HG03025 (cell line): ENCODE measurements around the gene GPC2.

Experiments
- ATAC-seq: cut with Tn5 transposase; IDR thresholded peaks from one replicate; pipeline ENCODE4 v1.9.1; 2021; ENCODE audit warnings: mild to moderate bottlenecking, moderate library complexity; ENCODE audit not compliant: unreplicated experiment, low FRiP score

The GPC2 gene

DNA sequence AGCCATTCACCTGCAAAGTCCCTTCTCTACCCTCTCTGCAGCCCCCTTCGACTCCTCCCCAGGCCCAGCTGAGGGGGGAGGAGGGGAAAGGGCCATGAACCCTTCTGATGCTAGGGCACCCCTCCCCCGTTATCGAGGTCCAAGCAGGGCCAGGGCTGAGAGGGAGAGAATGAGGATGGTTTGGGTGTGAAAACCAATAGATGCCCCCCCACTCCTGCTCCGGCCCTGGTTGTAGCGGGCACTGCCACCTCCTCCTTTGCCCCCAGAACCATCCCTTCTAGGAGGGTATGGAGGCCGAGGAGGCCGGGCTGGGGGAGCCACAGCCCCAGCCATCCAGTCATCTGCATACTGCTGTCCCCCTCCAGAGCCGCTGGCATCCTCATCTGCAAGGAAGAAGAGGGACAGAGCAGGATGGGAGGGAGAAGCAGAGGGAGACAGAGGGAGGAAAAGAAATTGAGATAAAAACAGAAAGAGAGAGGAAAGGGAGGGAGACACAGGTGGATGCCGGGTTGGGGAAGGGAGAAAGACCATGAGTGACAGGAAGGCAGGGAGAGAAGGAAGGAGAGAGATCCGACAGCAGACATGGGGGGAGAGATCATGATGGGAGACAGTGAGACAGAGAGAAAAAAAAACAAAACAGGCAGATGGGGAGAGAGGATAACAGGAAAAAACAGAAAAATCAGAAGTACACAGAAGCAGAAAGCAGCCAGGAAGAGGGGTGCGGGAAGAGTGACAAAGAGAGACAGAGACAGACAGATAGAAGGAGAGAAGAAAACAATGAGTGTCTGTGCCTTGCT lies 6.9 kb downstream of the GPC2 start:
- ATAC-seq, result no peak

DNA sequence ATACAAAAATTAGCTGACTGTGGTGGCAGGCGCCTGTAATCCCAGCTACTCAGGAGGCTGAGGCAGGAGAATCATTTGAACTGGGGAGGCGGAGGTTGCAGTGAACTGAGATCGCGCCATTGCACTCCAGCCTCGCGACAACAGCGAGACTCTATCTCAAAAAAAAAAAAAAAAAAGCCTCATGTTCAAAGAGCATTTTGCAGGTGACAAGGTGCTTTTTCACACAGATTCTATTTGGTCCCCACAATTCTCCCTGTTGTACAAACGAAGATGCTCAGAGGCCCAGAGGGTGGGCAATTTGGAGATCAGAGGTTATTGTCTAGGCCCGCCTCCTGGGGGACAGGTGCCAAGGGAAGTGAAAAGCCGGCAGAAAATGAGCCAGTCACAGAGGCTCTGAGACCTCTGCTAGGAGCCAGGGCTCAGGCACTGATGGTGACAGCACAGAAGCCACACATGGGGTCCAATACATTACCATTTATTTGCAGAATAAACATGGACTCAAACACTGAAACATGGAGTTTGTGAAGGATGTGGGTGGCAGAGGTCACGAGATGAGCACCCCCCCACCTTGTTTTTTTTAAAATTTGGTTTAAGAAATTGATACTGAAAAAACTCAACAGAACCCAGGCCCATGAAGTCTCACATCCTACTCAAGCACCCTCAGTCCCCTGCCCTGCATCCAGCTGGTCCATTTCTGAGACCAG lies 7.9 kb downstream of the GPC2 start:
- no peak for ATAC-seq

DNA sequence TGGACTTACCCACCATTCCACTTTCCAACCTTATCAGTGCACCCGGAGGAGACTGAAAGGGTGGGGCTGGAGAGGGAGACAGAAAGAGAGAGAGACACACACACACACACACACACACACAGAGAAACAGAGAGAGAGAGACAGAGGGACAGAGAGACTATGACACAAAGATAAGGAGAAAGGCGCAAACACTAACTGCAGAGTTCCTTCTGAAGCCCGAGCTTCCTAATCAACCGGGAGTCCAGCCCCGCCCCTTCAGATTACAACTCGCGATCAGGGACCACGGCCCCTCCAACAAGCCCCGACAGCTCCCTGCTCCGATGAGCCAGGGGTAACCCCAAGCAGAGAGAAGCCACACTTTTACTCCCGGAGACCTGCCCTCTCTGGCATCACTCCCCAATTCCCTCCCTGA lies 9.3 kb downstream of the GPC2 start:
- ATAC-seq, result no peak

DNA sequence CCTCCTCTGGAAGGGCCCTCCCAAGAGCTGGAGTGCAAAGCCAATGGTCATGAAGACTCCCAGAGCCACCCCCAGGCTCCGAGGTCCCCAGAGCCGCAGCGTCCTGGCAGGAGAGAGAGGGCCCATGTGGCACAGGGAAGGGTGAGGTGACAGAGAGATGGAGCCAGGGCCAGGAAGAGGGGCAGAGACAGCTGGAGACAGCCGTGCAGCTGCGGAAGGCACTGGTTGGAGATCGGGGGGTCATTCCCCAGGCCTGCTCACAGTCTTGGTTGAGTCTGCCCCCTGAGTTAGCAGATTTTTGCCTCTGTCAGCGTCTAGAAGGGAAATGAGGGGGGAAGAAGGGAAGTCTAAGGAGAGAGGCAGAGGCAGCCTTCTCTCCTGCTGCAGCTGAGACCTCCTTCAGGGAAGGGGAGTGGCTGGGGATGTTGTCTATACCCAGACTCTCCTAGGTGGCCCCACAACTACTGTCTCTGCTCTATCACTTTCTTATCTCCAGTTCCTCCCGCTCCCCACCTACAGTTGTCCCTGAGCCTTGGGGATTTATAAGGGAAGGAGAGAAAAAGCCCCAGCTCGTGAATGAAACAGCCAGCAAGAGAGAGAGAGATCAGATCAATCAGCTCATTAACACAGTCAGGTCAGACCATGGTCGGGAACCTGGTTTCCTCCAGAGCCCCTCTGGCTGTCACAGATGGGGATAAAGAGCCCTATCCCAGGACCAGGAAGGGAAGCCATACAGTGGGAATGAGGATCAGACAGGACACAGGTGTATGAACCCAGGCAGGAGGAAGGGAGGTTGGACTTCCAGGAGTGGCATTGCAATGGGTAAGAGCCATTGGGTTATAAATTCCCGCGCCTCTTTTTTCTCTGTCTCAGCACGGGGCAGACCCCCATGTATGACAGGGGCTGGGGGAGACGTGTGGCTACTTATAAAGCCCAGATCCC lies 9.9 kb downstream of the GPC2 start:
- ATAC-seq, result no peak

DNA sequence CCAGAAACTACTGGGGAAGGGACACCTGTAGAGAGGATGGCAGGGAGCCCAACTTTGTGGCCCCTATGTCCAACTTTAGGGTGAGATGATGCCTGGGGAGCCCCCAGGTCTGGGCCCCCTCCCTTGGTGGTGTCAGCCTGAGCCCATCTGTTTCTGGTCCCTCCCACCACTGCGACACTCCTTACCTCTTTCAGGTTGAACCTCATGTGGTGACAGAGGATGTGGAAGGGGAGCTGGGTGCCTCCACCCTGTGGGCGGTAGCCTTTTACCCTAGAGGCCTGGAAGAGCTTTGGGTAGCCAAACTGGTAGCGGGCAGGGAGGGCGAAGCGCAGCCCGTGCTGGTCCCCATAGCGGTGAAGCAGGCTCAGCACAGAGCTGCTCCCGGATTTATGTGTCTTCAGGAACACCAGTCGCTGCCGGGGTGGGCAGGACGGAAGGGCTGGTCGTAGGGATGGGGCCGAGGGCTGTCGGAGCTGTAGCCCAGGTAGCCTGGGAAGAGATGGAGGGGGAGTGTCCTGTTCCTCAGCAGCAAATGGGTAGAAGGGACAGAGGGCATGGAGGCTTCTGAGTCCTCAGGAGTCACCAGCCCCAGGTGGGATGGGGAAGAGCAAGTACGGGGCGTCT lies 10.8 kb downstream of the GPC2 start:
- ATAC-seq, result no peak

DNA sequence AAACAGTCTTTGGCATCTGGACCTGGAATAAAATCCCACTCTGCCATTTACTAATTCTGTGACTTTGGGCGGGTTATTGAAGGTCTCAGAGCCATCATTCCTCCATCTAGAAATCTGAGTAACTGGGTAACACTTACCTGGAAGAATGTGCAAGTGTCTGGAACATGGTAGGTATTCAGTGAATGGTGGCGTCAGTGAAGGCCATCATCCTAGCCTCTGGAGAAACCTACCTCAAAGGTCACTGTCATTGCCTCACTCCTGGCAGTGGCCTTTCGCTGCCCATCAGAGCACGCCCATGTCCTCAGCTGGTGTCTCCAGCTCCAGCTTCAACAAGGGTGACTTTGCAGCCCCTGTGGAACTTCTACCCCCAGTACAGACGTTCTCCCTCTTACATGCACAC lies 13.3 kb downstream of the GPC2 start:
- ATAC-seq, result no peak

DNA sequence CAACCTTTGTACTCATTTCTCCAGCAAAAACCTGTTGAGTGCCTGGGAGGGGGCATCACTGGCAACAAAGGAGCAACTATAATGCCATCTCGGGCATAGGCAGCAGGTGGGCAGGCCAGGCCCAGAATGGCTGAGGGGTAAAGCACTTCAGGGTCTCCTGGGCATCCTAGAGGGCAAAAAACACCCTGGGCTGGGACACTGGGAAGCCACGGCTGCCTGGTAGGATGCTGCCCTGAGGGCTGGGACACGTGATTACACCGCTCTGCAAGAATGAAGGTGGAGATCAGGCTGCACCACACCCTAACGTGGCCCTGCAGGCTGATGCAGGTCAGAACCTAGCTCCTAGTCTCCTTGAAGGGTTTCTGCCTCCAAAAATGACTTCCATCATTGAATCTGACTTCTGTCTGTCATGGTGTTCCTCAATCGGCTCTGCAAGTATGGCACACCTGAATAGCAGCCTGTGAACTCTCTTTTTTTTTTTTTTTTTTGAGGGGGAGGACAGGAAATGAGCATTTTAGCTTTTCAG lies 14.1 kb downstream of the GPC2 start:
- ATAC-seq, result no peak

DNA sequence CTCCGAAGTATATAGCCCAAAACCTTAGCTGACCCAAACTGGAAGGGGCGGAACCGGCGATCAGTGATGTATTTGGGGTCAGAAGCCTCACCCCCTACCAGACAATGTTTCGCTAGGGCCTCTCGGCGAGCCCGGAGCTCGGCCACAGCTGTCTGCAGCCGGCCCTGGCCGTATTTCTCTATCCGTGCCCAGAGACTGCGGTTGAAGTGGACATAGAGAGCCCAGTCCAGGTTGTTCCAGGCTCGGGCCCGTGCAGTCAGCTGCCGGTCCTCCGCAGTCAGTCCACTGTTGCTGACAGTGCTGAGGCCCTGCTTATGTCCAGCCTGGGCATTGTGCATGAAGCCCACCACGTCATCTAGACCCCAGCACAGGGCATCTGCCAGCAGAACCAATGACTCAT lies 17.1 kb downstream of the GPC2 start:
- ATAC-seq, result no peak

DNA sequence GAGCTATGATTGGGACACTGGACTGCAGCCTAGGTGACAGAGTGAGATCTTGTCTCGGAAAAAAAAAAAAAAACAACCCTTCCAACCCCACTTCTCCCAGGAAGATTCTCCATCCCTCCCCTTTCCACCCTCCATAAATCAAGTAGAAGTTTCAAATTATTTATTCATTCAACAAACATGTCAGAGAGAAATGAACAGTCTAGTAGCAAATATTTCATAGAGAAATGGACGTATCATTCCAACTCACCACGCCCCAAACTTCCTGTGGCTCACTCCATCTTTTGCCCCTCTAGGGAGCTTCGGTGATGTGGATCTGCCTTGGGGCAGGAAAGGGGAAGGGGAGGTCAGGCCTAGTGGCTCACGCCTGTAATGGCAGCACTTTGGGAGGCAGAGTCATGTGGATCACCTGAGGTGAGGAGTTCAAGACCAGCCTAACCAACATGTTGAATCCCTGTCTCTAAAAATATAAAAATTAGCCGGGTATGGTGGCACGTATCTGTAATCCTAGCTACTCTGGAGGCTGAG lies 18.0 kb downstream of the GPC2 start:
- no peak for ATAC-seq

DNA sequence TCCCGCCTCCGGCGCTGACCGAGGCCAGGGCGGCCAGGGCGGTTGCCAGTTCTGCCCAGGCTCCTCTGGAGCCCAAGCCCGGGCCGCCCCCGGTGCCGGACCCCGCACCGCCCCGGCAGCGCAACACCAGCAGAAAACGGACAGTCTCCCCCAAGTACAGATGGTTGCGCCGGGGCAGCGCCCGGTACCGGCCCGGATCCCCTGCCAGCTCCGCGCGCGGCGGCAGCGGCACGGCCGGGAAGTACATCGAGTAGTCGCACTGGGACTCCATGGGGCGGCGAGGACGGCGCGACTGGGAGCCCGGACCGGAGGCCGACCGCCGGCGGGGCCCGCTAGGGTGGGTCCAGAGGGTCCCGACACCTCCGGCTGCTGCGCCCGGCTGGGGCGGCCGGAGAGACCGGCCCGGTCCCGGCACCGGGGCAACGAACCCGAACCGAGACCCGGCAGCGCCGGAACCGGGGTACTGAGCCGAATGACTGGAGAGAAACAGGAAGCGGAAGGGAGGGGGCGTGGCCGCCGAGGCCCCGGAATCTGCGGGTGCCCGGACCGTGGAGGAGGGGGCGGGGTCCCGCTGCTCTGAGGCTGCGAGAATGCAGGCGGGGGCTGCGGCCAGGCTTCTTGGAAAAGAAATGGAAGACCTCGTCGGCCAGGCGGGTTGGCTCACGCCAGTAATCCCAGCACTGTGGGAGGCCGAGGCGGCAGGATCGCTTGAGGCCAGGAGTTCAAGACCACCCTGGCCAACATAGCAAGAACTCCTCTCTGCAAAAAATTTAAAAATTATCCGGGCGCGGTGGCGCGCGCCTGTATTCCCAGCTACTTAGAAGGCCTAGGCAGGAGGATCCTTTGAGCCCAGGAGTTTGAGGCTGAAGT lies 18.7 kb downstream of the GPC2 start, which contains the start of gene TRAPPC14:
Gene TRAPPC14, minus strand, starts transcription at position 495 of the 870 bp plus-strand sequence. Its CDS starts 224 bp downstream, at position 271.
- ATAC-seq, result peak; percentile 74

DNA sequence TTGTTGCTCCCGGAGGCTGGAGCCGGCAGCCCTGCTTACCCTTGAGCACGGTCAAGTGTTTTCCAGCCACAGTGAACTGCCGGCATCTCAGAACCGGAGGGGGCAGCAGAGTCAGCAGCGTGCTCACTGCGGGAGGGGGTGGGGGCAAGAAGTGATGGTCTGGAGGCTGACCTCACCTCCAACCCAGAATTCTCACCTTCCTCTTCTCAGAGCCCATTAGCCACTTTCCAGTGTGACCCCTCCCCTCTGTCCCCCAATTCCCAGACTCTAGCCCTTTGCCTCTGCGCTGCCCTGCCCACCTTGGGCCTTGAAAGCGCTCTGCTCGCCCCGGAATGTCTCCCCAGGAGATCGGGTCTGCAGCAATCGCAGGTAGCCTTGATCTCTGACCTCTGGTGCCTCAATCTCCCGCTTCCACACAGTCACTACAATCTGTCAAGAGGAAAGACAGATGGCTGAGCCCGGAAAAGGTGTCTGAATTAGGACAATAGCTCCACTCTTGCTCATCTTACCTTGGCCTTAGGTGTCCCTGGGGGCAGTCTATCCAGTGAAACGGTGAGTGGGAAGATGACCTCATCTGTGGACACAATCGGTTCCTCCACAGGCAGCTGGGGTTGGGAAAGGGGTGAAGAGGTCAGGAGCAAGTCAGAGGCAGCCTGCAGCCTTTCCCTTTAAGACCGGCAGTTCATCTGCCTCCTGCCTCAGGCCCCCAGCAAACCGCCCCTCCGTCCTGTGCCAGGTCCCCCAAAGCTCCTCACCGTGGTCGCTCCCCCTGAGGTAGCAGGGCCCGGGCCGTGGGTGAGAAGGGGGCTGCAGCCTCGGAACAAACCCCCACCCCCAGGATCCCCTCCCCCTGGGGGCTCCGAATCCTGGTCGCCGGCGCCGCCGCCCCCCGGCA lies 19.6 kb downstream of the GPC2 start:
- ATAC-seq, result no peak

DNA sequence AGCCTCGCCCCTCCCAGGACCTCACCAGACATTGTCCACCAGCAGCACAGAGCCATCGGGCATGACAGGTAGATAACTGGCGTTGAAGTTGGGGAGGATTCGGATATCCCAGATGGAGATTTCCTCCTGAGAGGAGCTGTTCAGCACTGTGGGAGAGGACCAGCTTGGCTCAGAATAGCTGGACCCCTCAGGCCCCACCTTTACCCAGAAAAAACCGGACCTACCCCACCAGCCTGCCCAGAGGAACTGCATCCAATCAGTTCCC lies 20.2 kb downstream of the GPC2 start:
- no peak for ATAC-seq

DNA sequence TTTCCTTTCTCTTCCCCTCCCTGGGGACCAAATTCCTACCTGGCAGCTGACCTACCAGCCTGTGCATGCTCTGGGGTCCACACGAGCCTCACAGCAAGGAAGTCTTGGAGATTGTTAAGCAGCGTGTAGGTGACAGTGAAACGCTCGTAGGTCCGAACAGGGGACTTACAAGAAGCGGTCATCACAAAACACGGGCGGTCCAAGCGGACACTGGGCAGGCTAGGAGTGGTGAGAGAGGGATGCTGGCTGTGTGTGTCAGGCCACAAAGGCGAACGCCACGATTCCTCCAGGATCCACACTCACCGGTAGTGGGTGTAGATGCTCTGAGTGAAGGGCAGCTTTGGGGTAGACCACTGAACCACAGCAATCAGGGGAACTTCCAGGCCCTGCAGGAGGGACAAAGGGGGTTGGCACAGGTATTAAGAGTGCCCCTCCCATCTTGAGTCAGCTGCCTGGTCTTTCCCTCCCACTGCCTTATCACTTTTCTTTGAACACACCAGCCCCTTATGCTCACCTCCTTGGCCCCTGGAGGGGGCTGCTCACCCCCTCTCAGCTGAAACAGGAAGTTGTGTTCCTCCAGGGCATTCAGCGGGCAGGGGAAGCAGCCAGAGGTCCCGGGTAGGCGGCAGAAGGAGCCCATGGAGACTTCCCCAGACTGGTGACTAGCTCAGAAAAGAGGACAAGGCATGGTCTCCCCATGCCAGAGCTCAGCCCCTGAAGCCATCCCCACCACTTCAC lies 20.7 kb downstream of the GPC2 start:
- no peak for ATAC-seq

DNA sequence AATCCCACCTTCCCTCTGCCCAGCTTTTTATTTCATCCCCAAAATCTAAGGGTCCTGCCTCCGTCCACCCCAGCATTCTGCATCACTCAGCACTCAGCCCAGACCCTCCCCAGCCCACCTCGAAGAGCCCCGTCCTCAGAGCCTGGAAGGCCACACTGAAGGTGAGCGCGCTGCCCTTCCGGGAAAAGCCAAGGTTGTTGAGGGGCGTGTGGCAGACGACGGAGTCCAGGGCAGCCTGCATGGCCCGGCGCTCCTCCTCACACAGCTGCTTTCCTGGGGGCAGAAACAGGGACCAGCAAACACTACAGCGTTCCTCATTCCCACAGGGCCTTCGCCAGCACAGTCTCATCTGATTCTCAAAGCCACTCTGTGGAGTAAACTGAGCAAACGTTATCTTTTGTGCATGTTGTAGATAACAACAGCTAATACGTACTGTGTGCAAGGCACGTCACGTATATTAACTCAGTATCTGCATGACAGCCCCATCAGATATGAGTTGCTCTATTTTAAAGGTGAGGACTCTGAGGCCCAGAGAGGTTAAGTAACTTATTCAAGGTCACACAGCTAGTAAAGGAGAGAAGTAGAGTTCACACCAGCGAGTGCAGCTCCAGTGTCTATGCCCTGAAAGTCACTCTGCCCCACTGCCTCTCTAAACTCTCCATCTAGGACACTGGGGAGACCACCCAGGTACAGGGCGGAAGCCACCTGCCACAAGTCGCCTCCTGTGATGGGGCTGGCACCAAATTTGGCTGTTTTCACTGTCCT lies 21.4 kb downstream of the GPC2 start:
- no peak for ATAC-seq

DNA sequence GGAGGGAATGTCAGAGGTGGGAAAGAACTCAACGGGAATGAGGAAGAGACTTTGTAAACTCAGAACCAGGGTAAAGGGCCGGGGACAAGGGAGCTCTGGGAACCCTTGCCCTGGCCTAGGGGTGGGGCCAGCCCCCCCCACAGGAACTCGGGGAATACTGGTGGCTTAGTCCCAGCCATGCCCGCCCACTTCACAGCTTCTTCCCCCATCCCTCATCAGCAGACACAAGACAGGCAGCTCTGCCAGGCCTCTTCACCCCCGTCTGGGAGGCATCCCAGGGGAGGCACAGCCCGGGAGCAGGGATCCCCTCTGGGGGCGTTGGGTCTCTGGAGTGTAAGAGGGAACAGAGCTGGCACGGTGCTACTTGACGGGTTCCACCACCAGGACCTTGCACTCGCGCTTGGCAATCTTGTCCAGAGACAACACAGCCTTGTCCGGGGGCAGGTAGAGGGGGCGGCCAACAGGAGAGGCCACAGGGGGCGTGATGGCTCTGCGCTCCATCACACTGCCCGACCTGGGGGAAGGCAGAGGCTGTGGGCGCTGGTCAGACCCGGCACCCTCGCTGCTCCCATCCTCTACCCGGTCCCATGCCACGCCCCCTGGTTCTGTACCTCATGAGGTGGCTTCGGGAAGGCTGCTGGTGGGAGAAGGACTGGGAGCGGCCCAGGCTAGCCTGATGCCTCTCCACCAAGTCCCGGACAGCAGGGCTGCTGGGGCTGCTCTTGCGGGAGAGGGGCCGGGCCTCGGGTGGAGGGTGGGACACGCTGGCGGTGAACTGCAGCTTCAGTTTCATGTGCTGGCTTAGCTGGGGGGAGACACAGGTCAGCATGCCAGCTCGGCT lies 22.3 kb downstream of the GPC2 start:
- ATAC-seq, result no peak
